WTC11 (cell line): ENCODE data around the gene FRYL. TPM values are rescaled to one million over a fixed set of nuclear protein-coding genes. Genes with fewer than 3 reads are reported as not detected.

Experiments used
- ATAC-seq: fragments of 200-7000 bp; cut with Tn5 transposase; 2 replicates; pipeline ENCODE4 v1.10.0; 2021; ENCODE audit warnings: mild to moderate bottlenecking, moderate library complexity
- CTCF ChIA-PET: fragments of 300-600 bp; sonication (Branson Sonifier 250); formaldehyde crosslinking; loops from one replicate; lab custom pipeline; 2021; ENCODE audit warnings: antibody characterized with exemption; lab: Charles Lee
- POLR2A ChIA-PET: fragments of 350-600 bp; sonication (Branson Sonifier 250); formaldehyde crosslinking; loops from one replicate; lab custom pipeline; 2021; ENCODE audit warnings: antibody characterized with exemption; lab: Charles Lee
- DNase-seq: peaks from one replicate; pipeline ENCODE4 v3.0.0; 2021; ENCODE audit warnings: low spot score
- H3K27ac Mint-ChIP-seq: 2 replicates; pipeline ENCODE4 v1.8.0; 2021; ENCODE audit warnings: mixed read lengths
- H3K27me3 Mint-ChIP-seq: 2 replicates; pipeline ENCODE4 v1.8.0; 2021; ENCODE audit warnings: low read depth, mild to moderate bottlenecking, moderate library complexity, mixed read lengths
- H3K36me3 Mint-ChIP-seq: 2 replicates; pipeline ENCODE4 v1.8.0; 2021; ENCODE audit warnings: mixed read lengths
- H3K4me1 Mint-ChIP-seq: 2 replicates; pipeline ENCODE4 v1.8.0; 2022; ENCODE audit warnings: mixed read lengths
- H3K4me3 Mint-ChIP-seq: 2 replicates; pipeline ENCODE4 v1.8.0; 2021; ENCODE audit warnings: mild to moderate bottlenecking, moderate library complexity, mixed read lengths
- H3K9me3 Mint-ChIP-seq: 2 replicates; pipeline ENCODE4 v1.8.0; 2021; ENCODE audit warnings: mixed read lengths
- E2F4 ChIP-seq: sonication (generic); formaldehyde crosslinking; IDR thresholded peaks from 2 replicates; pipeline ENCODE4 v1.8.1; 2022; ENCODE audit warnings: low read depth, mild to moderate bottlenecking, moderate library complexity, missing genetic modification reagents, borderline replicate concordance
- ETV6 ChIP-seq: sonication (generic); formaldehyde crosslinking; IDR thresholded peaks from 2 replicates; pipeline ENCODE4 v1.8.1; 2022; ENCODE audit warnings: mild to moderate bottlenecking, missing genetic modification reagents
- GABPB1 ChIP-seq: sonication (generic); formaldehyde crosslinking; IDR thresholded peaks from 2 replicates; pipeline ENCODE4 v1.8.1; 2023; ENCODE audit warnings: mild to moderate bottlenecking, missing genetic modification reagents
- KAT7 ChIP-seq: sonication (generic); formaldehyde crosslinking; IDR thresholded peaks from 2 replicates; pipeline ENCODE4 v1.8.1; 2023; ENCODE audit warnings: missing genetic modification reagents, mild to moderate bottlenecking, borderline replicate concordance
- NFE2L1 ChIP-seq: sonication (generic); formaldehyde crosslinking; IDR thresholded peaks from 2 replicates; pipeline ENCODE4 v1.8.1; 2023; ENCODE audit warnings: missing genetic modification reagents
- OVOL2 ChIP-seq: fragments of 250-450 bp; sonication (Bioruptor Pico); IDR thresholded peaks from 2 replicates; pipeline ENCODE4 v1.9.0; 2021; ENCODE audit warnings: mild to moderate bottlenecking, borderline replicate concordance
- PRDM15 ChIP-seq: sonication (generic); formaldehyde crosslinking; IDR thresholded peaks from 2 replicates; pipeline ENCODE4 v1.8.0; 2022; ENCODE audit warnings: missing genetic modification reagents
- SOX15 ChIP-seq: fragments of 250-450 bp; sonication (Bioruptor Pico); IDR thresholded peaks from 2 replicates; pipeline ENCODE4 v1.9.0; 2021; ENCODE audit warnings: mild to moderate bottlenecking
- TCF7 ChIP-seq: sonication (generic); formaldehyde crosslinking; IDR thresholded peaks from 2 replicates; pipeline ENCODE4 v1.8.0; 2022; ENCODE audit warnings: mild to moderate bottlenecking, low read depth, missing genetic modification reagents, moderate library complexity
- TEAD1 ChIP-seq: sonication (generic); formaldehyde crosslinking; IDR thresholded peaks from 2 replicates; pipeline ENCODE4 v1.8.0; 2022; ENCODE audit warnings: mild to moderate bottlenecking, missing genetic modification reagents
- ZMAT4 ChIP-seq: fragments of 250-450 bp; sonication (Bioruptor Pico); IDR thresholded peaks from 2 replicates; pipeline ENCODE4 v1.9.0; 2021; ENCODE audit warnings: mild to moderate bottlenecking
- ZNF138 ChIP-seq: sonication (generic); formaldehyde crosslinking; conservative IDR thresholded peaks from 2 replicates; pipeline ENCODE4 v1.8.1; 2022; ENCODE audit warnings: mild to moderate bottlenecking, moderate library complexity, missing genetic modification reagents
- ZNF219 ChIP-seq: sonication (generic); formaldehyde crosslinking; IDR thresholded peaks from 2 replicates; pipeline ENCODE4 v1.8.0; 2023; ENCODE audit warnings: missing genetic modification reagents, mild to moderate bottlenecking, borderline replicate concordance
- ZNF281 ChIP-seq: sonication (generic); formaldehyde crosslinking; IDR thresholded peaks from 2 replicates; pipeline ENCODE4 v1.8.0; 2023; ENCODE audit warnings: mild to moderate bottlenecking, missing genetic modification reagents
- ZNF532 ChIP-seq: fragments of 250-450 bp; sonication (Bioruptor Pico); IDR thresholded peaks from 2 replicates; pipeline ENCODE4 v1.9.0; 2021; ENCODE audit warnings: mild to moderate bottlenecking, borderline replicate concordance
- total RNA-seq: library from RNA; stranded (reverse); gene quantifications from 3 replicates; pipeline ENCODE4 v1.2.3, GENCODE V29; 2021

Gene FRYL
- total RNA-seq, 1 experiment from 2014 or later = 38.7 TPM

GRCh38 chr4:48673537-48673936, 106.5 kb downstream of the FRYL start (continued):
- TF ChIP-seq ETV6 (no peak), ZMAT4 (CRISPR knock-in tag) (no peak)

- H3K4me3 Mint-ChIP-seq = no peak overlapping the region
- peaks cover 12% of the 10 kb centered on the region for H3K9me3 Mint-ChIP-seq
- peaks cover 12% of the 10 kb centered on the region for H3K36me3 Mint-ChIP-seq
- POLR2A ChIA-PET = no interaction called here
- no peak overlapping the region for H3K27ac Mint-ChIP-seq
- TF ChIP-seq ZNF138 (CRISPR knock-in tag) (no peak), ZNF532 (CRISPR knock-in tag) (no peak), ZNF219 (CRISPR knock-in tag) (no peak), KAT7 (no peak), TEAD1 (CRISPR knock-in tag) (no peak), NFE2L1 (CRISPR knock-in tag) (no peak), SOX15 (CRISPR knock-in tag) (no peak), PRDM15 (CRISPR knock-in tag) (no peak), OVOL2 (no peak), E2F4 (CRISPR knock-in tag) (no peak), GABPB1 (no peak), ZNF281 (no peak), TCF7 (CRISPR knock-in tag) (no peak)
- H3K27me3 Mint-ChIP-seq = no peaks in the 10 kb centered on the region
- DNase-seq (no peak), ATAC-seq (no peak)
- H3K4me1 Mint-ChIP-seq = peaks cover 26% of the 10 kb centered on the region
- CTCF ChIA-PET = no interaction called here
Measured at GRCh38 chr4:48670587-48670986, 109.5 kb downstream of the FRYL start.
